Raji (cell line): ENCODE results near the gene WASHC4.

Experiments
- POLR2A ChIP-seq: IDR thresholded peaks from 2 replicates; pipeline ENCODE4 v1.6.1; 2011; ENCODE audit warnings: low read depth, low read length, control low read depth; ENCODE audit not compliant: insufficient read depth

WASHC4 gene

GRCh38 chr12:105175397-105175990, 68.0 kb downstream of the WASHC4 start:
- no peak for TF ChIP-seq POLR2A

- no peak for TF ChIP-seq POLR2A
Observed at GRCh38 chr12:105177208-105177607, 69.7 kb downstream of the WASHC4 start.

GRCh38 chr12:105189293-105189692, 81.8 kb downstream of the WASHC4 start:
- TF ChIP-seq POLR2A, result no peak

- no peak for TF ChIP-seq POLR2A
Observed at GRCh38 chr12:105190530-105190929, 83.0 kb downstream of the WASHC4 start.

GRCh38 chr12:105192624-105193225, 85.2 kb downstream of the WASHC4 start:
- no peak for TF ChIP-seq POLR2A

GRCh38 chr12:105194947-105195346, 87.4 kb downstream of the WASHC4 start:
- no peak for TF ChIP-seq POLR2A

- TF ChIP-seq POLR2A, result no peak
Observed at GRCh38 chr12:105196090-105196489, 88.6 kb downstream of the WASHC4 start.

GRCh38 chr12:105198961-105199360, 91.4 kb downstream of the WASHC4 start:
- TF ChIP-seq POLR2A, result no peak

GRCh38 chr12:105200385-105200784, 92.9 kb downstream of the WASHC4 start:
- no peak for TF ChIP-seq POLR2A

GRCh38 chr12:105201299-105201698, 93.8 kb downstream of the WASHC4 start:
- no peak for TF ChIP-seq POLR2A

GRCh38 chr12:105202202-105202601, 94.7 kb downstream of the WASHC4 start:
- TF ChIP-seq POLR2A, result no peak

- no peak for TF ChIP-seq POLR2A
Observed at GRCh38 chr12:105204127-105204526, 96.6 kb downstream of the WASHC4 start.

- no peak for TF ChIP-seq POLR2A
Observed at GRCh38 chr12:105204916-105205315, 97.4 kb downstream of the WASHC4 start.

GRCh38 chr12:105205322-105206048, 98.0 kb downstream of the WASHC4 start:
- no peak for TF ChIP-seq POLR2A

GRCh38 chr12:105206686-105207374, 99.3 kb downstream of the WASHC4 start:
- no peak for TF ChIP-seq POLR2A

- no peak for TF ChIP-seq POLR2A
Observed at GRCh38 chr12:105209091-105209490, 101.6 kb downstream of the WASHC4 start.

GRCh38 chr12:105212438-105212837, 104.9 kb downstream of the WASHC4 start:
- no peak for TF ChIP-seq POLR2A

GRCh38 chr12:105214148-105214547, 106.6 kb downstream of the WASHC4 start:
- no peak for TF ChIP-seq POLR2A
